HepG2 (cell line): ENCODE measurements around the gene COA1. TPM values are rescaled to one million over a fixed set of nuclear protein-coding genes. Genes with fewer than 3 reads are reported as not detected.
A peak's percentile ranks its signal among the peaks of the same experiment; 100 is the strongest.

Experiments
- AFF4 ChIP-seq: sonication (generic); formaldehyde crosslinking; IDR thresholded peaks from 2 replicates; pipeline ENCODE4 v1.4.0; 2020; ENCODE audit warnings: missing genetic modification reagents
- ASH2L ChIP-seq: fragments of 300-600, 200-600 bp; sonication (generic); IDR thresholded peaks from 2 replicates; pipeline ENCODE4 v1.7.0; 2017; ENCODE audit warnings: low read depth, mild to moderate bottlenecking, moderate library complexity, mixed read lengths, low read length; ENCODE audit not compliant: insufficient read length
- CENPX ChIP-seq: sonication (generic); formaldehyde crosslinking; IDR thresholded peaks from 2 replicates; pipeline ENCODE4 v1.9.0; 2021; ENCODE audit warnings: mild to moderate bottlenecking, missing genetic modification reagents, moderate library complexity
- ETV5 ChIP-seq: IDR thresholded peaks from 2 replicates; pipeline ENCODE4 v1.6.1; 2018; ENCODE audit warnings: missing biosample characterization, missing genetic modification reagents, inconsistent platforms, borderline replicate concordance
- HES4 ChIP-seq: sonication (generic); formaldehyde crosslinking; IDR thresholded peaks from 2 replicates; pipeline ENCODE4 v1.9.0; 2021; ENCODE audit warnings: mild to moderate bottlenecking, missing genetic modification reagents, borderline replicate concordance
- ISL2 ChIP-seq: sonication (generic); formaldehyde crosslinking; IDR thresholded peaks from 2 replicates; pipeline ENCODE4 v1.5.0; 2020; ENCODE audit warnings: missing genetic modification reagents
- MED1 ChIP-seq: sonication (generic); formaldehyde crosslinking; IDR thresholded peaks from 2 replicates; pipeline ENCODE4 v1.4.0; 2020; ENCODE audit warnings: missing genetic modification reagents
- RBM22 ChIP-seq: fragments of 200-400 bp; formaldehyde crosslinking; optimal IDR thresholded peaks from 2 replicates; pipeline ENCODE3; 2017; ENCODE audit warnings: mild to moderate bottlenecking, low read length, moderate library complexity
- SMARCC2 ChIP-seq: fragments of 450-650 bp; IDR thresholded peaks from 2 replicates; pipeline ENCODE4 v1.6.1; 2017; ENCODE audit warnings: antibody characterized with exemption, mild to moderate bottlenecking
- SRSF1 ChIP-seq: fragments of 200-400 bp; formaldehyde crosslinking; optimal IDR thresholded peaks from 2 replicates; pipeline ENCODE3; 2017; ENCODE audit warnings: mild to moderate bottlenecking, low read depth, low read length, moderate library complexity
- TEAD3 ChIP-seq: optimal IDR thresholded peaks from 2 replicates; pipeline ENCODE3; 2016; ENCODE audit warnings: borderline replicate concordance
- ZNF263 ChIP-seq: sonication (generic); formaldehyde crosslinking; IDR thresholded peaks from 2 replicates; pipeline ENCODE4 v1.4.0; 2020; ENCODE audit warnings: missing genetic modification reagents
- ZNF672 ChIP-seq: sonication (generic); formaldehyde crosslinking; IDR thresholded peaks from 2 replicates; pipeline ENCODE4 v1.8.1; 2022; ENCODE audit warnings: missing genetic modification reagents
- ZNF770 ChIP-seq: sonication (generic); formaldehyde crosslinking; IDR thresholded peaks from 2 replicates; pipeline ENCODE4 v1.5.0; 2020; ENCODE audit warnings: mild to moderate bottlenecking, missing genetic modification reagents
- polyA plus RNA-seq, 8 experiments: library from polyadenylated mRNA; depleted of rRNA in 3 of 8; stranded (reverse) in 7 of 8; unstranded in 1 of 8; fragments of >200 nt; fragmentation: Illumina TruSeq in 4 of 8; extraction: Trizol in 4 of 8; gene quantifications; 2 replicates each; pipeline versions ENCODE4 v1.2.1 to v1.2.3, GENCODE V29; 2011 to 2016; ENCODE audit warnings: low read depth in 4 of 8, missing spikeins in 1 of 8, mixed read lengths in 1 of 8; ENCODE audit not compliant: insufficient read depth in 1 of 8
- total RNA-seq, 5 experiments: library from RNA; depleted of rRNA; stranded (reverse); fragments of >200 nt; fragmentation: Illumina TruSeq; extraction: Trizol; gene quantifications; 2 replicates each; pipeline ENCODE4 v1.2.3, GENCODE V29; 2016; ENCODE audit warnings: low read depth in 1 of 5

Gene COA1
- total and polyA plus RNA-seq, 2 of the 13 experiments (the other 11 are each of a cell fraction or from before 2014, with no cell fraction given): 33.2 to 65.7 TPM

- TF ChIP-seq ZNF770 (CRISPR knock-in tag) (no peak), HES4 (CRISPR knock-in tag) (no peak), MED1 (0 out of 2 replicates have a peak, but pooled peaks have one; percentile 51), TEAD3 (no peak), ZNF263 (CRISPR knock-in tag) (no peak), ISL2 (CRISPR knock-in tag) (no peak), SRSF1 (no peak), ASH2L (no peak), ZNF672 (CRISPR knock-in tag) (no peak), CENPX (no peak), ETV5 (CRISPR knock-in tag) (peak; percentile 89), RBM22 (peak; percentile 47), SMARCC2 (no peak), AFF4 (CRISPR knock-in tag) (no peak)
Measured at GRCh38 chr7:43649755-43650274, 79.5 kb downstream of the COA1 start (continued).
